COLO829 (cell line): ENCODE data around the gene NR2F1-AS1.

Experiments used
- DNase-seq: peaks from one replicate; pipeline ENCODE4 v3.0.0; 2012; ENCODE audit warnings: low spot score

NR2F1-AS1 gene

DNA sequence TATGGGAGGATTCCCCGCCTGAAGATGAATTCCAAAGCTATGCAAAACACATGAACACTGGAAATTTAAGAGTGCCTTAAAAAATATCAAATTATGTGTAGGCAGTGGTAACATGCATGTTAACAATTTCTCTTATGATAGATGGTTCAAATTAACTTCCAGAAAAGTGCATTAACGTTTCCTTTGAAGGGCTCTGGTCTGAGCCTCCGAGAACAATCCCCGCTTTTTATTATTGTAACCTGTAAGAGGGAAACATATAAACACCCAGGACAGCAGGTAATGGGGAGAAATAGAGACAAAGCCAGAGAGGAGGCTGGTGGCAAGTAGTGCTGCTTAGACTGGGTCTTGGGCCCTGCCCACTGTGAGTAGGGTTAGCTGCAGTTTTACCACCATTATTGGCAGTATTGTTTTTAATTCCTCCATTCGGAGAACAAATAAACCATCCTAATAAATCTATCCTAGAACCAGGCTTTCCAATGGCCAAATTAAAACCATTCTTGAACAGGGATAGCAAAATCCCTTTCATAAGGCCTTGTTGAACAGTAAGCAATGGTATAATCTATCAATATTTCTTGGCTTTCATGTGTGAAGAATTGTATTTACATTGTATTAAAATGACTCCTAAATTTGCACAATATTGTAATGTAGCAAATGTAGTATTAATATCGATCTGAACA is 8.3 kb upstream of the NR2F1-AS1 start:
- no peak for DNase-seq

DNA sequence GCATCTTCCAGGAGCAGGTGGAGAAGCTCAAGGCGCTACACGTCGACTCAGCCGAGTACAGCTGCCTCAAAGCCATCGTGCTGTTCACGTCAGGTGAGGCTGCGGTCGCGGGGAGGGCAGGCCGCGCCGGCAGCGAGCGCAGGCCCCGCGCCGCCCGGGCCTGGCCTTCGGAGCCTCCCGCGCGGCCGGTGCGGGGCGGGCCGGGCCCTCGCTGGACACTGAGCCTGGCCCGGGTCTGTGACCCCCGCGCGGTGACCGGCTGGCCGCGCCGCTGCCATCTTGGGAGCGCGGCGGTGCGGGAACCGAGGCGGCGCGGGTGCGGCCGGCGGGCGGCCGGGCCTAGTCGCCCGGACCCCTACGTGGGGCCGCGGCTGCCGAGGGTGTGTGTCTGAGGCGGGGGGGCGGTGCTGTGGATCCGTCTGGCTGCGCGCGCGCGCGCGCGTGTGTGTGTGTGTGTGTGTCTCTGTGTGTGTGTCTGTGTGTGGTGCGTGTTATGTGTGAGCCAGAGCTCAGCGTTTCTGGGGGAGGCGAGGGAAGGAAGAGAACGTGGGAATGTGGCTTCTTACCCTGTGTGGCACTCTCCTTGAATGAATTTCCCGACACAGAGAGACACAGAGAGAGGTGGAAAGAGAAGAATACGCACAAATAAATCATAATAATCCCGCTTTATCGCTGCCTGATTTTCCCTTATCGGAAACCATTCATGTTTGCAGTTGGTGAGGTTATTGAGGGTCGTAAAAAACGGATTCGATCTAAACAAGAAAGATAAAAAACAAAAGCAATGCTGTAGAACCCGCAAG is 7.5 kb upstream of the NR2F1-AS1 start:
- no peak for DNase-seq

DNA sequence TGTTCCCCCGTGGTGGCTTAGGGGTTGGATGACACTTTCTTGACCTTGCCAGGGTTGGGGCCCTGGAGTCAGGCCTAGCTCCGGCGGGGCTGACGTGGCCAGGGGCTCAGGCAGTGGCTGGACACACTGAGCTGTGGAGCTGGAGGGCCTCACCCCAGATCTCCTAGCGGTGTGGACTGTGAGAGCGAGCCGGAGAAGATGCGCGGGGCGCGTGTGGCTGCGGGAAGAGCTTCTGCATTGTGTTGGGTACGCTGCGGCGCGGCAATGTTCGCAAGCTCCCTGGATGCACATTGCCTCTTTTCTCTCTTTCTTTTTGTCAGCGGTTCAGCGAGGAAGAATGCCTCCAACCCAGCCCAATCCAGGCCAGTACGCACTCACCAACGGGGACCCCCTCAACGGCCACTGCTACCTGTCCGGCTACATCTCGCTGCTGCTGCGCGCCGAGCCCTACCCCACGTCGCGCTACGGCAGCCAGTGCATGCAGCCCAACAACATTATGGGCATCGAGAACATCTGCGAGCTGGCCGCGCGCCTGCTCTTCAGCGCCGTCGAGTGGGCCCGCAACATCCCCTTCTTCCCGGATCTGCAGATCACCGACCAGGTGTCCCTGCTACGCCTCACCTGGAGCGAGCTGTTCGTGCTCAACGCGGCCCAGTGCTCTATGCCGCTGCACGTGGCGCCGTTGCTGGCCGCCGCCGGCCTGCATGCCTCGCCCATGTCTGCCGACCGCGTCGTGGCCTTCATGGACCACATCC is 6.8 kb upstream of the NR2F1-AS1 start:
- DNase-seq = no peak

DNA sequence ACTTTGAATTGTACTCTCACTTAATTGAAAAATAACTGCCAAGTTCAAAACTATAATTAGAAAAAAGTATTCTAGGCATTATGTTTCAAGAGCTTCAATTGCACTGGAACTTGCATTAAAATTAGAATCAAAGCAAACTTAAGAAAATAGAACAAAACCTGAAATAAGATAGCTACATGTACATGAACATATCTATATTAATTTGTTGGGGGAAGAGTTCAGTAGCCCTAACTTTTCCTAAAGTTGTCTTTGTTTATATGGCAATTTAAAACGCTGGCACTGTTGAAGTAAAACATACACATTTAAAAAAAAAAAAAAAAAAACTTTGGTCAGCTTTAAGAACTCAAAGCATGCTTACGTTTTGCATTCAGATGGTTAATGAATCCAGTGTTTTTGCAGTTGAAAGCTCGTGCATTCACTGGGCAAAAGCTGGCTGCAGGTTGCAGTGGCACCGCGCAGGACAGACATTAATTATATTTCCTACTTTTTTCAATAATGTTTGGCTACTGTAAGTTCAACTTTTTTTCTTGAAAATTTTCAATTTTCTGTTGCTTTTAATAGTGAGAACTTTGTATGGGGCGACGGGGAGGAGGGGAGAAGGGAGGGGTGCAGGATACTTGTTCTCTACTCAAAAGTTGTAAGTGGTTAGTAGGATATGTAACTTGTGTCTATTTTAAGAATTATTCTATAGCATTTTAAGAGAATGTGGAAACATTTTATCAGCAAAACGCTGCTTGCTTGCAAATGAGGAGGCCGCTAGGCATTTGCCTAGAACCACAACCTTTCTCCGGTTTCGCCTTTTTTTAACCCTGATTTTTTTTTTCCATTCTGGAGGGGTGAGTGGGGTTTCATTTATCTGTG is 5.9 kb upstream of the NR2F1-AS1 start:
- DNase-seq = no peak

- no peak for DNase-seq
These were observed 4.9 kb upstream of the NR2F1-AS1 start for GRCh38 chr5:93585767-93586385.

DNA sequence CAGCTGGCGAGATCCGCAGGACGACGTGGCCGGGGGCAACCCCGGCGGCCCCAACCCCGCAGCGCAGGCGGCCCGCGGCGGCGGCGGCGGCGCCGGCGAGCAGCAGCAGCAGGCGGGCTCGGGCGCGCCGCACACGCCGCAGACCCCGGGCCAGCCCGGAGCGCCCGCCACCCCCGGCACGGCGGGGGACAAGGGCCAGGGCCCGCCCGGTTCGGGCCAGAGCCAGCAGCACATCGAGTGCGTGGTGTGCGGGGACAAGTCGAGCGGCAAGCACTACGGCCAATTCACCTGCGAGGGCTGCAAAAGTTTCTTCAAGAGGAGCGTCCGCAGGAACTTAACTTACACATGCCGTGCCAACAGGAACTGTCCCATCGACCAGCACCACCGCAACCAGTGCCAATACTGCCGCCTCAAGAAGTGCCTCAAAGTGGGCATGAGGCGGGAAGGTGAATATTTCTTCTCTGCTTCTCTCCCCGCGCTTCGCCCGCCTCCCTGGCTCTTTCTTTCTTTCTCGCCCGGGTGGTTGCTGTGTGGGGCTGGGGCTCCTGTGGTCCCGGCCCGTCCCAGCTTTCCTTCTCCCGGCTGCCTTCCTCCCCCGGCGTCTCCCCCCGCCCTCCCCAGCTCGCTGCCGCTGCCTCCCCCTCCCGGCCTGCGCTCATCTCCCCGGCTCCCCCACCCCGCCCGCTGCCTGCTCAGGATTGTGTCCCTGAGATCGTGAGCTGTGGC is 4.2 kb upstream of the NR2F1-AS1 start:
- no peak for DNase-seq

GRCh38 chr5:93584596-93585040 is 3.6 kb upstream of the NR2F1-AS1 start:
- DNase-seq = no peak

DNA sequence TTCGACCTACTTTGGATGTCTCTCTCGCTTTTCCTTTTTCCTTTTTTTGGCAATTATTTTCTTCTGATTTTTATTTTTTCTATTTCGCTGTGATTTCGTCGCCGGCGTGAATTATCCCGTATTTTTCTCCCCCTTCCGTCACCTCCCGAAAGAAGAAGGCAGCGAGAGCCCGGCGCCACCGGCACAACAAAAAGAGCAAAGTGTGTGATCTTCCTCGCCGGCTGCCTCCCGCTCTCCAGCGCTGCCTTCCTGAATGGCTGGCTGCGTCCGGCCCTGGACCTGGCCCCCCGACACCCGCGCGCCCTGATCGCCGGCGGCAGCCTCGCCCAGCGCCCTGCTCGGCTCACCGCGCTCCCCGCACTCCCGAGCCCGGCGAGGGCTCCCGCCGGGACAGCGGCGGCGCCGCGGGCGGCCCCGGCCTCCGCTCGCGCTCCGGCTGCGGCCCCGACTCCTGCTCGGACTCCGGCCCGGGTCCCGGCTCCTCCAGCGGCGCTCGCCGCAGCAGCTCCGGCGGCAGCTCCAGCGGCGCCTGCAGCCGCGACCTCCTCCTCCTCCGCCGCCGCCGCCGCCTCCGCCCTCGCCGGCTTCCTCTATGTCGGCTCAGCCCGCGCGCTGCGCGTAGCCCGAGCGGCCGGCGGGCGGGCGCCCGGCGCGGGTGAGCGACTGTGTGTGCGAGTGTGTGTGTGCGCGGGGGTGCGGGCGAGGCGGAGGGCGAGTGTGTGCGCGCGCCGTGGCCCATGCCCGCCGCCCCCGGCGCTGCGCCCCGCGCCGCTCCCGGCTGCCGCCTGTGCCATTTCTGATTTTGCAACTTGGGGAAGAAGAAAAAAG is 3.0 kb upstream of the NR2F1-AS1 start:
- DNase-seq = no peak

DNA sequence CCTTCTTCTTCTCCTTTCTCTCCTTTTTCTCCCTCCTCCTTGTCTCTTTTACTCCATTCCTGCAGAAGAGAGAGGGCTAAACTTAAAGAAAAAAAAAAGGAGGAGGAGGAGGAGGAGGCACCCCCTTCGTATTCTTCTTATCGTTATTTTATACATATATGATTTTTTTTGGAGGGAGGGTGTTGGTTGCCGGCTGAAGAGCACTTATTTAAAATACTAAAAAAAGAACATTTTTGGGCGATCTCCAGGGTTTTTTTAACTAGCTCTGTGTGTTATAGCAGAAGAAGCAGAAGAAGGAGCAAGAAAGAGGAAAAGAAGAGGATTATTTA is 2.4 kb upstream of the NR2F1-AS1 start:
- no peak for DNase-seq

DNA sequence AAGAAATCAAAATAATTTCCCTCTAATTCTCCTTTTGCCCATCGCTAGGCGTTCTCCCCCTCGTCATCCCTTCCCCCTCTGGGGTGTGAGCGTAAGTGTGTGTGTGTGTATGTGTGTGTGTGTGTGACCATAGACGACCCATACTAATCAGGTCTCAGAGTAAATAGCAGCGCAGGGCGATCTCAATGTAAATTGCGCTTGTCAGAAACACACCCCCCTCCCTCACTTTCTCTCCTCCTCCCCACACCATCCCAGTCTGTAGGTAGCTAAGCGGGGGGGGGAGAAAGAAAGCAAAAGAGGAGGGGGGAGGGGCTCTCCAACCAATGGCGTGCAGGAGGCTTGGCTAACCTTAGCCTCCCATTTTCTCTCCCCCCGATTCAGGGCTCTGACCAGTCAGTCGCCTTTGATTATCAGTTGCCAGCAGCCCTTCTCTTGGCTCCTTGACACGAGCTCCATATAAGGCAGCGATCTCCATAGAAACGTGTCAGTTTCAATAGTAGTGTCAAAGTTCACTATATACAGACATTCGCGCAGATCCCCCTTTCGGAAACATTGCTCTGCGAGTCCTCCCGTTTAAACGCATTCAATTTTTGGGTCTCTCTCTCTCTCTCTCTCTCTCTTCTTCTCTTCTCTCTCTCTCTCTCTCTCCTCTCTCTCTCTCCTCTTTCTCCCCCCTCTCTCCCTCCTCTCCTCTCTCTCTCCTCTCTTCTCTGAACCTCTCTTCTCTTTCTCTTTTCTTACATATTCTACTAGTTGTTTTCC is 1.8 kb upstream of the NR2F1-AS1 start, which contains the start of gene NR2F1:
Gene NR2F1 (plus strand): TSS at position 546 of the 762 bp plus-strand sequence. CDS start 1,802 bp downstream, outside the sequence.
- no peak for DNase-seq

DNA sequence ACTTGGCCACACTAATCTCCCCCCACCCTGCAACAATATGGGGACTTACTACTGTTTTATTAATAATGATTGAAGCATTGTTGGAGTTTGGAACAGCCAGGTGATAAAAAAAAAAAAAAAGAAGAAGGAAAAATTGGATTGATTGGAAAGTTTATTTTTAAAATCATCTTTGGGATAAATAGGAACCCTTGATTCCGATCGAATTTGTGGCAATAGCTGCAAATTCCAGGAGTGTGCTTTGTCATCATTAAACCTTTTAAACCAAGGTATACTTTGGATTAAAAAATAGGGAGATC is 1.1 kb upstream of the NR2F1-AS1 start:
- DNase-seq = no peak

GRCh38 chr5:93580063-93580926 is 724 bp downstream of the NR2F1-AS1 start:
- no peak for DNase-seq

- no peak for DNase-seq
These were observed 1.3 kb downstream of the NR2F1-AS1 start for GRCh38 chr5:93579692-93580062.

DNA sequence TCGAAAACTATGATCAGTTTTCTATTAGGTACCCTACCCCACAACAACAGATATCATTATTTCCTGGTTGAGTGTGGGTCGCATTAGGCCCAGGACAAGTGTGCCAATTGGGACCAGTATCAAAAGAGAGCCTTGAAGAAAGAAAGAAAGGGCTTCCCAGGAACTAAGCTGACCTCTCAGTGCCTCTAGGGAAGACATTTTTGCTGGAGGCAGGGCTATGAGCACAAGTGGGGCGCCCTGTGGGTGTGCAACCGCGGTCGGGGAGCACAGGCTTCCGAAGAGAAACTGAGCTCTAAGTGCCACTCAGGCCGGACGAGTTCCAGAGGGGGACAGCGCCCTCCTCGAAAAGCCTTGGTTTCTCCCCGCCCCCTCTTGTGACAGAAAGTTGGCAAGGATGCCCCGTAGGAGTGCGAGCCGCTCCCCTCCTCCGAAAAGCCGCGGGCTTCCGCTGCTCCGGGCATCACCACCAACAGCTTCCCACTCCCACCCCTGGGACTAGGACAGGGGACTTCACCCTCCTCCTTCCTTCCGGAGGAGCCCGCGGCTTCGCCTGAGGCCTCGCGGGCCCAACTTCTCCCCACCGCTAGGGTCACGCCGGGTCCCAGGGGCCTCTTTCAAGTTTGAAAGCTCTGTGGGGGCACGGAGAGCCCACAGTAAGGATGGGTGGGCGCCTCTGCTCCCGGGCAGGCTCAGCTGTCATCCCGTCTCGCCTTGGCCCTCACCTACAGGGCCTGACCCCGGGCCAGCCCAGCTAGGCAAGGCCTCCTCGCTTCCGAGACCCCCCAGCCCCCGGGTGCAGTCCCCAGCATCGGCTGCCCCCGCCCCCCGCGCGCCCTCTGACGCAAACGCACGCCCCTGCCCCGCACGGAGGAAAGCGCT is 2.0 kb downstream of the NR2F1-AS1 start:
- no peak for DNase-seq

DNA sequence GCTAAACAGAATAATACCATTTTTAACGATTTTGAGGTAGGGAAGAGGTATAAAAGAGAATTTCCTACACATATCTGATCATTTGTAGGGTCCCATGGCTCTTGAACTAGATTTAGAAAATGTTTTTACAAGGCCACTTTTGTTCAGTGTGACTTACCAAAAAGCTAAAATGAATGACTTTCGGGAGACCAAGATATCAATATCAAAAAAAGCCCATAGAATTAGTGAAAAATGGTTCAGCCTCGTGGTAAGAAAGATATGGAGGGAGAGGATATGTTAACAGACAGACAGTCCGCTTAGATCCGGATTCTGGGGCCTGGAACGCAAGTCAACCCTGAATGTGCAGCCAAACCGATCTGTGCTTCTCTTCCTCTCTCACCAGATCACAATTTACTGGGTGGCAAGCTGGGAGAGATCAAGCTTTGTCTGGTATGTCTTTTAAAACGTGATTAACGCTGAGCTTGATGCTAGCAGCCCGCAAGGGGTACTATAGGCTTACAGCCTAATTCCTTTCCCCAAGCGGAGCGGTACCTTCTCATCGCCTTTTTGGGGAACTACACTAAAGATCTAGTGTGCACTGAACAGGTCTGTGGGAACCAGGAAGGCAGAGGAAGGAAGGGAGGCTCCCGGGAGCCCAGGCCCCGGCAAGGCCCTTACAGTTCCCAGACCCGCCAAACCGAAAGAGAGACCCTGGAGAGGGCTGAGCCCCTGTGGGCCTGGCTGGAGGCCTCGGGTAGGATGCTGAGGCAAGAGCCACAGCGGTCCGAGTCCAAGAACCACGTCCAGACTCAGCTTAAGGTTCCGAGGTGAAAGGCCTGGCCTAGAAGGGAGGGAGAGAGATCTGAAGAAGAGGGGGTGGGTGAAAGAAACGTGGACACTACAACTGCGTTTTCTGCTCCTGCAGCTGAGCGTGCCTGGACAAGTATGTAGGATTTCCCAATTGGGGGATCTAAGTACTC is 2.9 kb downstream of the NR2F1-AS1 start:
- DNase-seq = no peak
